ENCODE measurements around the gene DCHS2.
"Not testable (repeated sequence)": the region's sequence is repeated elsewhere in the genome, so short reads cannot be mapped to it uniquely, and the experiment has no call there.

The DCHS2 gene

DNA sequence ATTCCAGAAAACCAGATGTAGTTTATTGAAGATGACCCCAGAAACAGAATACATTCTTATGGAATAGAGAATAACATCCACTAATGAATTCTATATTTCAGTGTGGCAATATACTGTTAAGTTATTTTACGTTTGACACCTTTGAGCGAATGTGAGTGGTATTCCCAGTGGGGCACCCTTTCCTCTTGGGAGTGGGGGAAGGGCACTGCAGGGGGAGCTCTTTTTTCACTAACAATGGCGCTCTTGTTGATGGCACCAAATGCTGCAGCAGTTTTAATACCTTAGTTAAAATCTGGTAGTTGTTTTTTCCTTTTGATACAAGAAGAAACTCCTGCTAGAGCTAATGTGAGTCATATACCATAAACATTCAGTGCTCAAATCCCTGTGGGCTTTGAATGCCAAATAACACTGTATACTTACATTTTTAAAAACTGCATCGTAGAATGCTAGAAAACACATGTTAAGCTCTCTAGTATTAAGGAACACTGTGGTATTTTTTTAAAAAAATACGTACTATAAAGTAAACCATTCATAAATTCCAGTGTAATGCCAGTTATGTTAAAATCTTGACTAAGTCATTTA lies 178.5 kb downstream of the DCHS2 start:
- DNase-seq, result no peak

DNA sequence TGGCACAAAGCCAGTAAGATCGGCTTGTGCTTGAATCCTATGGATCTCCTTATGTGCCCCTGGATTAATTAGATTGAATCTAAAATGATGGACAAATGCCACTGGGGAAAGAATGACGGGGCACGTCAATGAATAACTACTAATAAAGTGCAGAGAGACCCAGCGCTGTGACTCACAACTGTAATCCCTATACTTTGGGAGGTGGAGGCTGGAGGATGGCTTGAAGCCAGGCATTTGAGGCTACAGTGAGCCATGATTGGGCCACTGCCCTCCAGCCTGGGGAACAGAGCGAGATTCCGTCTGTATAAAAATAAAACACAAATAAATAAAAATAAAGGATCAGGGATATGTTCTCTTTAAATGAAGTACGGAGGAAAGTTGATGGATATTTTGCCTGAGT lies 179.4 kb downstream of the DCHS2 start:
- no peak for DNase-seq

- no peak for DNase-seq
Measured at GRCh38 chr4:154310578-154310977, 181.0 kb downstream of the DCHS2 start.

DNA sequence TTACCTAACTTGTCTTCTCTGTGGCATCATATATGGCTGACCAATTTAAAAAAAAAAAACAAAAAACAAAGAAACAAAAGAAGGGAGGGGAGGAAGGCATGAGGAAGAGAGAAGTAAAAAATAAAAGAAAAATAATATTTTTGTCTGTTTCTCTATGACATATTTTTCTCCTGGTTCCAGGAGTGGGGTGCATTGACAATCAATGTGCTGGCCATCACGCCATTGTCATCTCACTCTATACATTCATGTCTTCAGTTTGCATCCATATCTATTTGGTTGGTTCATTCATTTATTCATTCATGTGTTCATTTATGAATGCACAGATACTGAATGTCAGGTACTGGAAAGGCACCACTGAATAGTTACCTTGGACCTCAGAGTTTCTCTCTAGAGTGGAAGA lies 183.4 kb downstream of the DCHS2 start:
- DNase-seq, result no peak

DNA sequence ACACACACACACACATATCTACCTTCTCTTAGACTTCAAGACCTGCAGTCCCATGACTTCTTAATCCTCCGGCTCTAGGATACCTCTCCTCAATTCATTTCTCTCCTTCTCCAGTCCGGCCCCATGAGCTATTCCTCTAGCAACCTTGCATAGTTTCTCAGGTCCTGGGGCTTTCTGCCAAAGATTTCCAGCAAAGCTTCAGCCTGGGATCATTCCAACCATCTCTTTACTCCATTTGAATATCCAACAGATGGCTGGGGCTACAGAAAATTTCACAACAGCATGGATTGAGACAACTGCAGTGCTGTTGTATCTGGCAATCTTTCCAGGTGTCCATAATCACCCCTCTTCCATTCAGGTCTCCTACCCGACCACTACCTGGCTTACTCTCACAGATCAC lies 184.1 kb downstream of the DCHS2 start:
- DNase-seq, result no peak

DNA sequence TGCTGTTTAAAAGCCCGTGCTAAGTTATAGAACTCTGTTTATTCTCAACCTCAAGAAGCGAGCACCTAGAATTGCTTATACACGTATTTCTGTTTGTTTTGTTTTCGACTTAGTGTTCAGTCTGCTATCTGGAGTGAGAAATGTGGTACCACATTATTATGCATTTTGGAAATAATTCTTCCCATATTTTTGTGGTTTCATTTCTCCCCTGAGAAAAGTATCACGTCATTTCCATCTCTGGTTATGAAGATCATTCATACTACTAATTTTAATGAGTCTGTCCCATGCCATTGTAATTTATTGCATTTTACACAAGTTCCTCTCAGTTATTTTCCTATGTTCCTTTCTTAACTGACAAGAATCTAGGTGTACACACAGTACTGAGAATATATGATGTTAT lies 186.0 kb downstream of the DCHS2 start:
- DNase-seq, result no peak

- DNase-seq, result no peak
Measured at GRCh38 chr4:154304679-154305078, 186.9 kb downstream of the DCHS2 start.

GRCh38 chr4:154294652-154295350 lies 196.8 kb downstream of the DCHS2 start:
- DNase-seq, result no peak

DNA sequence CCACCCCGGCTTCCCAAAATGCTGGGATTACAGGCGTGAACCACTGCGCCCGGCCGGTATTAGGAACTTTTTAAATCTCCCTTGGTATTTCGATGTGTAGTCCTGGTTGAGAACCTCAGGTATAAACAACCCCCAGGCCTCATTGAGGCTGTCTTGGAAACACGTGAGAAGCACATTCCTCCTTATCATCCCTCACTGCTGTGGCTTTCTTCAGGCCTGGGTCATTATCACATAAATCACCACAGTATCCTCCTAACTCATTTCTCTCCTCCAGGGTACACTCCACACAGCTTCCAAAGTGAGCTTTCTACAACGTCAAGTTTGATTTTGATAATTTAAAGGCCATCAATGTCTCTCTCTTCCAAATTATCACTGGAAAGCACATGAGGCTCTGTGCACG lies 198.2 kb downstream of the DCHS2 start:
- no peak for DNase-seq

- no peak for DNase-seq
Measured at GRCh38 chr4:154292589-154292988, 199.0 kb downstream of the DCHS2 start.

- no peak for DNase-seq
Measured at GRCh38 chr4:154277172-154277571, 214.4 kb downstream of the DCHS2 start.

DNA sequence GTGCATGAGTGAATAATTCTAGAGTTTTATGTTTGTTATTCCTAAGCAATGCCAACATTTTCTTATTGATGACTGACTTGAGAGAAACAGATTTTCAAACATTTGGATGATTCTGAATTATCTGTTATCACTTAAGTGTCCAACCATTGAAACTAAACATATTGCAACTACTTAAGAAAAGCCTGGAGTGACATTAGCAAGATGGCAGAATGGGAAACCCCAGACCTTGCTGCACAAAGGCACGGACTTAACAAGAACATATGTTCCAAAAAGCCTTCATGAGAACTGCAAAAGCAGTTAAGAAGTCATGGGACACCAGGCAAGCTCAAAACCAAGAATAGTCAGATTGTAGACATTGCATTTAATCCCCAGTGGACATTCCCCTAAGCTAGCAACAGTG lies 215.1 kb downstream of the DCHS2 start:
- no peak for DNase-seq

GRCh38 chr4:154254999-154255398 lies 236.6 kb downstream of the DCHS2 start:
- no peak for DNase-seq

DNA sequence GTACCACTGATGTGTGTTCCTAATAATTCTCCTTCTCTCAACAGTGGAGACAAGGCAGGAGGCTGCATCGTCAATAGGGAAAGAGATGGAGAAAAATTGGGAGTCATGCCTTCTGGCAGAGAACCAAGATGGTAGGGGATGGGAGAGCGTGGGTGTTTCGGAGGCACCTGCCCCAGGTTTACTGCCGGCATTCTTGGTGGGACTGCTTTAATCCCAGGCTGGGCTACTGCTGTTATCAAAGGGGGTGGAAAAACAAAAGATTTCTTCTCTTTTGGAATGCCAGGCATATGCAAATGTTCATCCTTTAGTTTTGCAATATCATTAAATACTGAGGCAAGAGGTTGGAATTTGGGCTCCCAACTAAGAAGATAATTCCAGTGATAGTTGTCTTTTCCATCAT lies 257.0 kb downstream of the DCHS2 start:
- no peak for DNase-seq

DNA sequence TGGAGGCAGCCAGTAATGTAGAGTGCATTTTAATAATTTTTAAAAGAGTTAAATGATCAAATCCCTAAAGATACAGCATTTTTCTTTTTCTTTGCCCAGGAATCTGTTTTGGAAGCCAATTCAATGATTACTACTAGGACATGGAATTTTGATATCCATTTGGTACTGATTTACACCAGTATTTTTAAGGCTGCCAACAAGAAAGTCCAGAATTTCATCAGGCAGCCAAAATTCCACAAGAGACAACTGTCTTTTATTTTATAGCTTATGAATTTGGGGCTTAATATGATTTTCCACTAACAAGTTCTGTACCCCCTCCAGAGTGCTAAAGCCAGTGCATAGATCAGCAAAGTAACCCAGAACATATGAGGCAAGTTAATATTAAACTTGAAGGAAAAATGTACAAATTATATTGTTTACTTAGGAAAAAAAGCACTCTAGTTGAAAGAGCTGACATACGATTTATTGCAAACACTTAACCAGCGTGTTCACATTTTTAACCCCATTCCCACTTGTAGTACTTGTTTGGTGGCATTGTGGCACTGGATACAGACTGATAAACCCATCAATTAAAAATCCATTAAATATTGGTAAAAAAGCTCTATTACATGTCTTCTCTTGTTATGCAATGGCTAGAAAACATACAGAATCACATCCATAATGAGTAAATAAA lies 259.7 kb downstream of the DCHS2 start:
- no peak for DNase-seq

GRCh38 chr4:154230723-154231122 lies 260.9 kb downstream of the DCHS2 start:
- no peak for DNase-seq

GRCh38 chr4:154230091-154230490 lies 261.5 kb downstream of the DCHS2 start:
- no peak for DNase-seq

GRCh38 chr4:154222875-154223274 lies 268.7 kb downstream of the DCHS2 start:
- no peak for DNase-seq

DNA sequence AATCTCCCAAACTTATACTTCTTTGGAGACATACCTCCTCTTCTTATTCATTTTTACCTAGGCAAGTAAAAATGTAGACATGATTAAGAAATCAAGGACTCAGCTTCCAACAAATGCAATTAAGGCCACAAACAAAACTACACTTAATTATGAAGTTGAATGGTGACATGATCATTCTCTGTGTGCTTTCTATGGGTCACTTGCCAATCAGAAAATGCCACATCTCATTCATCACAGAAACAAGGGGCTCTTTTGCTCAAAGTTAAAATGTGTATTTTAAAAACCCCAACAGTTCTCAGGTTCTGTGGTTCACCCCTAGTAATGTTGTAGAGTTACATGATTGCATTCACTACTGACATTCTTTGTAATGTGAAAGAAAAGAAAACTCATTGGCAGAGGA lies 273.5 kb downstream of the DCHS2 start:
- DNase-seq, result no peak

- DNase-seq, result not testable (repeated sequence)
Measured at GRCh38 chr4:154217384-154217783, 274.2 kb downstream of the DCHS2 start.

- DNase-seq, result no peak
Measured at GRCh38 chr4:154211506-154211905, 280.1 kb downstream of the DCHS2 start.

DNA sequence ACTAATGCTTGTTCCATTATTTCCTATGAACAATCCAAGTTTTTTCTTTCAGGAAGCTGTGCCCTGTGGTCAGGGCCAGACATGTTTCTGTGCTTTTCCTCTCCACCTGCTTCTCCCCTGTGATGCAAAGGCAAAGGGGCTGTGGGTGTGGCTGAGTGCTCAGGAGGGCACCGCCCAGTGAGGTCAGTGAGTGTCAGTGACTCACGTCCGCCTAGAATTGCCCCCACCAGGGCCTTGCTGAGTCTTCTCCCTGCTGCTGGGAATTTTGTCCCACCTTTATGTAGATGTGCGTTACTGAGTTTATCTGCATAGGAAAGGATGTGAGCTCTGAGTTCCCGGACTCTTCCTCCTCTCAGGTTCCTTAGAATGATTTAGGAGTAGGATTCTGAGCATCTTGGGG lies 283.2 kb downstream of the DCHS2 start:
- DNase-seq, result no peak

DNA sequence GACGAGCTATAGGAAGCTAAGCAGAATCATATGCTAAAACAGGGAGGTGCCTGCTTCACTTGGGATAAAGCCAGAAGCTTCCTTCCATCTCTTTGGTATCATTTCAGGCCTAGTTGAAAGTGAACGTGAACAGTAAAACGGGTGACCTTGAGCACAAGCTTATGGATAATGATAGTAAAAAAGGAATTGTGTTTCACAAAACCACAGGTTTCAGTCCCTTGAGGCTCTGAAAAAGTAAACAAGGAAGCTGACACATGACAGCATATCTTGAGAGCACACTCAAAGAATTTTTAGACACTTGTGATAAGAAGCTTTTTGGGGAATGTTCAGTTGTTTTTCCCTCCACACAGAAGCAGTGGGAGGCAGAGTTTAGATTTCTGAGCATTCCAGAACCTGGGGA lies 286.1 kb downstream of the DCHS2 start:
- no peak for DNase-seq

- DNase-seq, result no peak
Measured at GRCh38 chr4:154194649-154195048, 296.9 kb downstream of the DCHS2 start.

DNA sequence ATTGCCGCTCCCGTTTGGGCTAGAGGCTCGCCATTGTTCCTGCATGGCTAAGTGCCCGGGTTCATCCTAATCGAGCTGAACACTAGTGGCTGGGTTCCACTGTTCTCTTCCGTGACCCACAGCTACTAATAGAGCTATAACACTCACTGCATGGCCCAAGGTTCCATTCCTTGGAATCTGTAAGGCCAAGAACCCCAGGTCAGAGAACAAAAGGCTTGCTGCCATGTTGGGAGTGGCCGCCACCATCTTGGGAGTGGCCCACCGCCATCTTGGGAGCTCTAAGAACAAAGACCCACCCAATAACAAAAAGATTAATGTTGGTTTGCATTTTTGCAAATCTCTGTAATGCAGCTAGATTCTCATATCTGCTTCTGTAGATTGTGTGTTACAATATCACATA lies 299.0 kb downstream of the DCHS2 start:
- DNase-seq, result no peak
